Thyroid gland (tissue), 4 donors: ENCODE results near the gene IQGAP3. TPM values are rescaled to one million over a fixed set of nuclear protein-coding genes. Genes with fewer than 3 reads are reported as not detected.

Experiments
- DNase-seq, 2 donors: peaks; one replicate each; pipeline ENCODE4 v3.0.0-alpha.2; 2019
- H3K27ac ChIP-seq, 3 donors: fragments of 200-600 bp; sonication (generic); 1 replicate in 2 of 3; 2 replicates in 1 of 3; pipeline ENCODE4 v1.5.1; 2016 to 2019; ENCODE audit warnings: mild to moderate bottlenecking in 1 of 3, moderate library complexity in 1 of 3
- H3K27me3 ChIP-seq: fragments of 200-600 bp; sonication (generic); one replicate; pipeline ENCODE4 v1.5.1; 2019
- H3K36me3 ChIP-seq, 2 donors: fragments of 200-600 bp; sonication (generic); one replicate each; pipeline ENCODE4 v1.5.1; 2016 to 2019
- H3K4me1 ChIP-seq, 2 donors: fragments of 200-600 bp; sonication (generic); one replicate each; pipeline ENCODE4 v1.5.1; 2017 to 2019
- H3K4me3 ChIP-seq, 3 donors: fragments of 200-600 bp; sonication (generic); replicated peaks in 1 of 3; 1 replicate in 2 of 3; 2 replicates in 1 of 3; pipeline ENCODE4 v1.5.1; 2016; ENCODE audit warnings: mild to moderate bottlenecking in 1 of 3
- H3K9me3 ChIP-seq: fragments of 200-600 bp; sonication (generic); one replicate; pipeline ENCODE4 v1.5.1; 2017
- POLR2A ChIP-seq, 2 donors: fragments of 450-650 bp; IDR thresholded peaks; one replicate each; pipeline ENCODE4 v1.6.1; 2017; ENCODE audit warnings: antibody characterized with exemption in 2 of 2, mild to moderate bottlenecking in 2 of 2, moderate library complexity in 1 of 2
- WGBS, 2 donors: methylation state at CpG; one replicate each; pipeline ENCODE4 v1.1.5; 2017; 5-methylcytosine and 5-hydroxymethylcytosine counted together
- intact Hi-C: fragments of 100-400 bp; cut with DNase I; formaldehyde crosslinking; loops from one replicate; pipeline ENCODE4 v1.15.1; 2023
- total RNA-seq, 4 donors: library from RNA; depleted of rRNA; stranded (reverse); fragments of >200 nt; gene quantifications; one replicate each; pipeline ENCODE4 v1.2.3, GENCODE V29; 2016
- TF ChIP-seq, protein P1 (sequence below), 6 experiments: fragments of 200-600 bp in 3 of 6; fragments of 450-650 bp in 3 of 6; sonication (generic) in 3 of 6; IDR thresholded peaks; one replicate each; pipeline ENCODE4 v1.5.1; 2016 to 2019; ENCODE audit warnings: antibody characterized with exemption in 6 of 6, mild to moderate bottlenecking in 2 of 6, inconsistent platforms in 1 of 6, moderate library complexity in 1 of 6

The IQGAP3 gene
- total RNA-seq, 4 donors from 2014 or later, result 0.15 to 1.4 (median 0.50) TPM

DNA sequence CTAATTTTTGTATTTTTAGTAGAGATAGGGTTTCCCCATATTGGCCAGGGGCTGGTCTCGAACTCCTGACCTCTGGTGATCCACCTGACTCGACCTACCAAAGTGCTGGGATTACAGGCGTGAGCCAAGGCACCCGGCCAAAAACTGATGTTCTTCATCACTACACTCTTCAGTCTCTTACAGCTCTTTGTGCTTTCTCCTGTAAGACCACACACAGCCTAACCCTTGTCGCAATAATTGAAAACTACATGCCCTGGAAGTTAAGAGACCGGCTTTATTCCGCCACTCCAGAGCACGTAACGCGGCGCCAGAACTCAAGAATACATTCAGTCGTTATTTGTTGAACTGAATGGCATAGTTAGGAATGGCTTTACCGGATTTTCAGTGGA is 28.4 kb upstream of the IQGAP3 start:
- peaks cover 12 to 13% of the 10 kb centered on the region in 2 donors for H3K4me1 ChIP-seq
- TF ChIP-seq, protein P1, sequence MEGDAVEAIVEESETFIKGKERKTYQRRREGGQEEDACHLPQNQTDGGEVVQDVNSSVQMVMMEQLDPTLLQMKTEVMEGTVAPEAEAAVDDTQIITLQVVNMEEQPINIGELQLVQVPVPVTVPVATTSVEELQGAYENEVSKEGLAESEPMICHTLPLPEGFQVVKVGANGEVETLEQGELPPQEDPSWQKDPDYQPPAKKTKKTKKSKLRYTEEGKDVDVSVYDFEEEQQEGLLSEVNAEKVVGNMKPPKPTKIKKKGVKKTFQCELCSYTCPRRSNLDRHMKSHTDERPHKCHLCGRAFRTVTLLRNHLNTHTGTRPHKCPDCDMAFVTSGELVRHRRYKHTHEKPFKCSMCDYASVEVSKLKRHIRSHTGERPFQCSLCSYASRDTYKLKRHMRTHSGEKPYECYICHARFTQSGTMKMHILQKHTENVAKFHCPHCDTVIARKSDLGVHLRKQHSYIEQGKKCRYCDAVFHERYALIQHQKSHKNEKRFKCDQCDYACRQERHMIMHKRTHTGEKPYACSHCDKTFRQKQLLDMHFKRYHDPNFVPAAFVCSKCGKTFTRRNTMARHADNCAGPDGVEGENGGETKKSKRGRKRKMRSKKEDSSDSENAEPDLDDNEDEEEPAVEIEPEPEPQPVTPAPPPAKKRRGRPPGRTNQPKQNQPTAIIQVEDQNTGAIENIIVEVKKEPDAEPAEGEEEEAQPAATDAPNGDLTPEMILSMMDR (IDR thresholded peaks at IDR 0.05), result no peak
- no peak for TF ChIP-seq POLR2A (IDR thresholded peaks at IDR 0.05)
- peak overlapping the region in 1 of 3 donors; percentile 64 for H3K27ac ChIP-seq
- peak overlapping the region; percentile 53 to 63 (median 61) for H3K4me3 ChIP-seq
- intact Hi-C loops, result no loop called here
- no peaks in the 10 kb centered on the region for H3K27me3 ChIP-seq
- H3K9me3 ChIP-seq, result no peaks in the 10 kb centered on the region
- no peak for DNase-seq
- 2 to 4% methylated on average over 13 of the region's 13 CpGs for WGBS, 2 donors
- peaks cover 4 to 5% of the 10 kb centered on the region in 2 donors for H3K36me3 ChIP-seq

GRCh38 chr1:156599811-156600210 is 27.4 kb upstream of the IQGAP3 start:
- Histone ChIP-seq H3K9me3 (no peaks in the 10 kb centered on the region), H3K27ac (no peak overlapping the region), H3K27me3 (no peaks in the 10 kb centered on the region), H3K4me3 (no peak overlapping the region), H3K4me1 (peaks cover 12 to 13% of the 10 kb centered on the region in 2 donors), H3K36me3 (peaks cover 6 to 15% of the 10 kb centered on the region in 2 donors)
- intact Hi-C loops, result no loop called here
- WGBS, 2 donors, result 76 to 86% methylated on average over 3 of the region's 3 CpGs
- DNase-seq, result no peak
- TF ChIP-seq POLR2A (IDR thresholded peaks at IDR 0.05), result no peak
- TF ChIP-seq, protein P1 (IDR thresholded peaks at IDR 0.05), result no peak

DNA sequence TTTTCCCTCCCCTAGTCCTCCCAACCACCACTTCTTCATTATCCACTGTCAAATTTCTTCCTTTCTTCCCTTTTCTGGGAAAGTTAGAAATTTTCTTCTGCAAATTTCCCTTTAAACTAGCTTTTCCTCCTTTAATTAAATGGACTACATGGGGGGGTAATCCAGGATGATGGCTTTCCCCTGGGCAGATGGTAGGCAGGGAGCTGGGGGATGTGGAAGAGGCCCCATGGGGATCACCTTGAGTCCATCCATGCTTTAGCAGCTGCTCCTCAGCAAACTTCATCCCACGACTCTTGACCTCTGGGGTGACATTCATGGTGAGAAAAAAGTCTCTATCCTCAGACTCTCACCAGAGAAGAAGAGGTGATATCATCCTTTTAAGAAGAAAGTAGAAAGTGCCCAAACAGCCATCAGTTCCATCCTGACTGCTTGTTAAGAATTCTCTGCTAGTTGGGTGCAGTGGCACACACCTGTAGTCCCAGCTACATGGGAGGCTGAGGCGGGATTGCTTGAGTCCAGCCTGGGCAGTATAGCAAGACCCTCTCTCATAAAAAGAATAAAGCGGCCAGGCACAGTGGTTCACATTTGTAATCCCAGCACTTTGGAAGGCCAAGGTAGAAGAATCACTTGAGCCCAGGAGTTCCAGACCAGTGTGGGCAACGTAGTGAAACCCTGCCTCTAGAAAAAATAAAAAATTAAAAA is 26.5 kb upstream of the IQGAP3 start:
- Histone ChIP-seq H3K27ac (no peak overlapping the region), H3K27me3 (no peaks in the 10 kb centered on the region), H3K4me1 (peaks cover 12 to 13% of the 10 kb centered on the region in 2 donors), H3K4me3 (no peak overlapping the region), H3K9me3 (no peaks in the 10 kb centered on the region), H3K36me3 (peaks cover 8 to 23% of the 10 kb centered on the region in 2 donors)
- 89 to 92% methylated on average over 4 of the region's 4 CpGs for WGBS, 2 donors
- intact Hi-C loops, result no loop called here
- no peak for TF ChIP-seq POLR2A (IDR thresholded peaks at IDR 0.05)
- TF ChIP-seq, protein P1 (IDR thresholded peaks at IDR 0.05), result no peak
- no peak for DNase-seq

DNA sequence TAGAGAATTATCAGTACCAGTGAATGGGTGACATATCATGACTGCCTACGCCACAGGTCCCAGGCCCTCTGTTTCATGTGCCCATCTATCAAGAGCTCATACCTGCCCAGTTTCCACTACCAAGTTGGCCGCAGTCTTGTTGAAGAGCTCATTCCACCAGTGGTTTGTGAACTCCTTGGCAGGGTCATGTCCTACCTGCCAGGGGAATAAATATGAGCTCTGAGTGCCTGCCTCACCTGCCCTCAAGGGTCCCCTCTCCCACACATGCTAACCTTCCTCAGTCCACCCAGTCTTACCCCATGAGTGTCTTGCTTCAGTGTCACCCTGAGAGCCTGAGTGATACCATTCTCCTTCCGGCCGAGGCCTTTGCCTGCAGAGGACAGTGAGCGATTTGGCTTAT is 25.8 kb upstream of the IQGAP3 start:
- H3K4me1 ChIP-seq, result peaks cover 12 to 13% of the 10 kb centered on the region in 2 donors
- no peaks in the 10 kb centered on the region for H3K9me3 ChIP-seq
- intact Hi-C loops, result no loop called here
- no peak for DNase-seq
- H3K4me3 ChIP-seq, result no peak overlapping the region
- TF ChIP-seq, protein P1 (IDR thresholded peaks at IDR 0.05), result no peak
- TF ChIP-seq POLR2A (IDR thresholded peaks at IDR 0.05), result no peak
- 94 to 96% methylated on average over 5 of the region's 5 CpGs for WGBS, 2 donors
- H3K27me3 ChIP-seq, result no peaks in the 10 kb centered on the region
- no peak overlapping the region for H3K27ac ChIP-seq
- peaks cover 8 to 23% of the 10 kb centered on the region in 2 donors for H3K36me3 ChIP-seq

DNA sequence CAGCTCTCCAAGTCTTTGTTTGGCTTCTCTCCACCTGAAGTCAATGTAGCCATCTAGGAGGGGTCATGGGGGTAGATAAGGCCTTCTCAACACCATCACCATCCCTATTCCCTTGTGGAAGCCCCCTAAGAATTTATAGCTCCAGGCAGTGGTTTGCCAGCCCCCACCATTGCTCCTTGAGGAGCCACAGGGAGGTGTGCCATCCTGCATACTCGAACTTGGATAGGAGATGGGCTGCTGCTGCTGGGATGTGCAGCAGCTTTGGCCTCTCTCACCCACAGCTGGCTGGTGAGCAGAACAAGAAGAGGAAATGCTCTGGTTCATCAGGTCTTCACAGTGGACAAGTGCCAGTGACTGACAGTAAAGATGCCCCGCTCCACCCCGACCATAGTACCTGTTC is 24.1 kb upstream of the IQGAP3 start:
- Histone ChIP-seq H3K36me3 (peaks cover 8 to 23% of the 10 kb centered on the region in 2 donors), H3K27ac (no peak overlapping the region), H3K27me3 (no peaks in the 10 kb centered on the region), H3K4me1 (peaks cover 13 to 15% of the 10 kb centered on the region in 2 donors), H3K9me3 (no peaks in the 10 kb centered on the region), H3K4me3 (no peak overlapping the region)
- intact Hi-C loops, result no loop called here
- TF ChIP-seq POLR2A (IDR thresholded peaks at IDR 0.05), result no peak
- TF ChIP-seq, protein P1 (IDR thresholded peaks at IDR 0.05), result no peak
- 85 to 98% methylated on average over 3 of the region's 3 CpGs for WGBS, 2 donors
- no peak for DNase-seq
